SU-DHL-6 (cell line): ENCODE data around the gene ADGRG4.

Experiments used
- H2AFZ ChIP-seq: fragments of 200-600 bp; sonication (generic); 2 replicates; pipeline ENCODE4 v1.6.1; 2014; ENCODE audit warnings: low read depth, mild to moderate bottlenecking, moderate library complexity, mixed read lengths, antibody characterized with exemption, low read length; ENCODE audit not compliant: severe bottlenecking
- H3F3A ChIP-seq: fragments of 200-600 bp; shearing (Covaris generic); 2 replicates; pipeline ENCODE4 v1.6.0; 2016; ENCODE audit warnings: antibody characterized with exemption, mild to moderate bottlenecking; ENCODE audit not compliant: insufficient read depth
- H3K27ac ChIP-seq: fragments of 200-600 bp; sonication (generic); 2 replicates; pipeline ENCODE4 v1.5.1; 2016; ENCODE audit warnings: low read depth, mild to moderate bottlenecking, low read length, moderate library complexity, mixed read lengths
- H3K27me3 ChIP-seq: fragments of 200-600 bp; sonication (generic), shearing (Covaris generic); 2 replicates; pipeline ENCODE4 v1.6.0; 2014; ENCODE audit warnings: mild to moderate bottlenecking, low read length
- H3K36me3 ChIP-seq: fragments of 200-600 bp; sonication (generic); 2 replicates; pipeline ENCODE4 v1.6.1; 2014; ENCODE audit warnings: mild to moderate bottlenecking, low read length, mixed read lengths
- H3K4me2 ChIP-seq: fragments of 300-600, 200-600 bp; shearing (Covaris generic), sonication (generic); 2 replicates; pipeline ENCODE4 v1.6.0; 2014; ENCODE audit warnings: low read length, low read depth, mild to moderate bottlenecking; ENCODE audit not compliant: poor library complexity, severe bottlenecking
- H3K4me3 ChIP-seq: fragments of 200-600 bp; sonication (generic); 2 replicates; pipeline ENCODE4 v1.5.1; 2014; ENCODE audit warnings: antibody characterized with exemption, low read length, mild to moderate bottlenecking, mixed read lengths; ENCODE audit not compliant: insufficient read depth, poor library complexity, severe bottlenecking
- H3K79me2 ChIP-seq: fragments of 200-600 bp; sonication (generic); 2 replicates; pipeline ENCODE4 v1.6.1; 2014; ENCODE audit warnings: mild to moderate bottlenecking, low read length, moderate library complexity; ENCODE audit not compliant: insufficient read depth
- H3K9ac ChIP-seq: fragments of 200-600 bp; sonication (generic); 2 replicates; pipeline ENCODE4 v1.7.0; 2014; ENCODE audit warnings: mild to moderate bottlenecking, low read length
- H3K9me2 ChIP-seq: fragments of 200-600 bp; sonication (generic); replicated peaks from 2 replicates; pipeline ENCODE4 v1.6.1; 2014; ENCODE audit warnings: low read length; ENCODE audit not compliant: insufficient read depth
- H3K9me3 ChIP-seq: fragments of 200-600 bp; sonication (generic); 2 replicates; pipeline ENCODE4 v1.6.1; 2014; ENCODE audit warnings: low read length, mixed read lengths; ENCODE audit not compliant: insufficient read depth
- H4K20me1 ChIP-seq: fragments of 200-600 bp; sonication (generic); 2 replicates; pipeline ENCODE4 v1.6.1; 2014; ENCODE audit warnings: low read depth, mild to moderate bottlenecking, antibody characterized with exemption, low read length, moderate library complexity, mixed read lengths
- CTCF ChIP-seq: fragments of 200-600 bp; sonication (generic); IDR thresholded peaks from one replicate; pipeline ENCODE4 v1.5.1; 2017; ENCODE audit warnings: antibody characterized with exemption, mild to moderate bottlenecking, low read length, moderate library complexity; ENCODE audit not compliant: insufficient read depth, poor library complexity, severe bottlenecking
- EZH2phosphoT487 ChIP-seq: fragments of 200-600 bp; sonication (generic), shearing (Covaris generic); conservative IDR thresholded peaks from 2 replicates; pipeline ENCODE4 v1.6.1; 2018; ENCODE audit warnings: mild to moderate bottlenecking, antibody characterized with exemption, low read length, moderate library complexity, mixed read lengths

Gene ADGRG4

GRCh38 chrX:136318895-136319597 is 18.3 kb downstream of the ADGRG4 start:
- no peak overlapping the region for H2AFZ ChIP-seq
- no peak overlapping the region for H3K4me2 ChIP-seq
- no peaks in the 10 kb centered on the region for H3K9me3 ChIP-seq
- TF ChIP-seq CTCF (no peak), EZH2phosphoT487 (no peak)
- H3K4me3 ChIP-seq: no peak overlapping the region
- H3K79me2 ChIP-seq: no peaks in the 10 kb centered on the region
- H3K9ac ChIP-seq: no peak overlapping the region
- H3F3A ChIP-seq: no peaks in the 10 kb centered on the region
- no peaks in the 10 kb centered on the region for H3K36me3 ChIP-seq
- H4K20me1 ChIP-seq: no peaks in the 10 kb centered on the region
- H3K9me2 ChIP-seq: no peaks in the 10 kb centered on the region
- H3K27me3 ChIP-seq: no peaks in the 10 kb centered on the region
- no peak overlapping the region for H3K27ac ChIP-seq

GRCh38 chrX:136319600-136319999 is 18.8 kb downstream of the ADGRG4 start:
- Histone ChIP-seq H3F3A (no peaks in the 10 kb centered on the region), H4K20me1 (no peaks in the 10 kb centered on the region), H3K27me3 (no peaks in the 10 kb centered on the region), H3K36me3 (no peaks in the 10 kb centered on the region), H3K79me2 (no peaks in the 10 kb centered on the region), H3K27ac (no peak overlapping the region), H3K9me2 (no peaks in the 10 kb centered on the region), H3K4me2 (no peak overlapping the region), H2AFZ (no peak overlapping the region), H3K4me3 (no peak overlapping the region), H3K9me3 (no peaks in the 10 kb centered on the region), H3K9ac (no peak overlapping the region)
- TF ChIP-seq EZH2phosphoT487 (no peak), CTCF (no peak)

- H3K9ac ChIP-seq: no peak overlapping the region
- no peaks in the 10 kb centered on the region for H3K36me3 ChIP-seq
- H3K9me2 ChIP-seq: no peaks in the 10 kb centered on the region
- no peaks in the 10 kb centered on the region for H4K20me1 ChIP-seq
- no peak for TF ChIP-seq CTCF
- TF ChIP-seq EZH2phosphoT487: no peak
- no peak overlapping the region for H3K4me3 ChIP-seq
- H3K9me3 ChIP-seq: no peaks in the 10 kb centered on the region
- H3K27me3 ChIP-seq: no peaks in the 10 kb centered on the region
- no peaks in the 10 kb centered on the region for H3F3A ChIP-seq
- no peak overlapping the region for H3K4me2 ChIP-seq
- no peak overlapping the region for H3K27ac ChIP-seq
- H3K79me2 ChIP-seq: no peaks in the 10 kb centered on the region
- no peak overlapping the region for H2AFZ ChIP-seq
Observed at GRCh38 chrX:136321532-136321931, 20.8 kb downstream of the ADGRG4 start.
